NCI-H446 treated with DMSO at 0.1 percent for 48 hours (cell line): ENCODE results near the gene CUX1.
"Not testable (repeated sequence)": the region's sequence is repeated elsewhere in the genome, so short reads cannot be mapped to it uniquely, and the experiment has no call there.

Source experiments
- DNase-seq: peaks from one replicate; lab custom pipeline; 2025; lab: John Stamatoyannopoulos, UW

CUX1 gene, protein sequence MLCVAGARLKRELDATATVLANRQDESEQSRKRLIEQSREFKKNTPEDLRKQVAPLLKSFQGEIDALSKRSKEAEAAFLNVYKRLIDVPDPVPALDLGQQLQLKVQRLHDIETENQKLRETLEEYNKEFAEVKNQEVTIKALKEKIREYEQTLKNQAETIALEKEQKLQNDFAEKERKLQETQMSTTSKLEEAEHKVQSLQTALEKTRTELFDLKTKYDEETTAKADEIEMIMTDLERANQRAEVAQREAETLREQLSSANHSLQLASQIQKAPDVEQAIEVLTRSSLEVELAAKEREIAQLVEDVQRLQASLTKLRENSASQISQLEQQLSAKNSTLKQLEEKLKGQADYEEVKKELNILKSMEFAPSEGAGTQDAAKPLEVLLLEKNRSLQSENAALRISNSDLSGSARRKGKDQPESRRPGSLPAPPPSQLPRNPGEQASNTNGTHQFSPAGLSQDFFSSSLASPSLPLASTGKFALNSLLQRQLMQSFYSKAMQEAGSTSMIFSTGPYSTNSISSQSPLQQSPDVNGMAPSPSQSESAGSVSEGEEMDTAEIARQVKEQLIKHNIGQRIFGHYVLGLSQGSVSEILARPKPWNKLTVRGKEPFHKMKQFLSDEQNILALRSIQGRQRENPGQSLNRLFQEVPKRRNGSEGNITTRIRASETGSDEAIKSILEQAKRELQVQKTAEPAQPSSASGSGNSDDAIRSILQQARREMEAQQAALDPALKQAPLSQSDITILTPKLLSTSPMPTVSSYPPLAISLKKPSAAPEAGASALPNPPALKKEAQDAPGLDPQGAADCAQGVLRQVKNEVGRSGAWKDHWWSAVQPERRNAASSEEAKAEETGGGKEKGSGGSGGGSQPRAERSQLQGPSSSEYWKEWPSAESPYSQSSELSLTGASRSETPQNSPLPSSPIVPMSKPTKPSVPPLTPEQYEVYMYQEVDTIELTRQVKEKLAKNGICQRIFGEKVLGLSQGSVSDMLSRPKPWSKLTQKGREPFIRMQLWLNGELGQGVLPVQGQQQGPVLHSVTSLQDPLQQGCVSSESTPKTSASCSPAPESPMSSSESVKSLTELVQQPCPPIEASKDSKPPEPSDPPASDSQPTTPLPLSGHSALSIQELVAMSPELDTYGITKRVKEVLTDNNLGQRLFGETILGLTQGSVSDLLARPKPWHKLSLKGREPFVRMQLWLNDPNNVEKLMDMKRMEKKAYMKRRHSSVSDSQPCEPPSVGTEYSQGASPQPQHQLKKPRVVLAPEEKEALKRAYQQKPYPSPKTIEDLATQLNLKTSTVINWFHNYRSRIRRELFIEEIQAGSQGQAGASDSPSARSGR (N-terminal part only)

DNA sequence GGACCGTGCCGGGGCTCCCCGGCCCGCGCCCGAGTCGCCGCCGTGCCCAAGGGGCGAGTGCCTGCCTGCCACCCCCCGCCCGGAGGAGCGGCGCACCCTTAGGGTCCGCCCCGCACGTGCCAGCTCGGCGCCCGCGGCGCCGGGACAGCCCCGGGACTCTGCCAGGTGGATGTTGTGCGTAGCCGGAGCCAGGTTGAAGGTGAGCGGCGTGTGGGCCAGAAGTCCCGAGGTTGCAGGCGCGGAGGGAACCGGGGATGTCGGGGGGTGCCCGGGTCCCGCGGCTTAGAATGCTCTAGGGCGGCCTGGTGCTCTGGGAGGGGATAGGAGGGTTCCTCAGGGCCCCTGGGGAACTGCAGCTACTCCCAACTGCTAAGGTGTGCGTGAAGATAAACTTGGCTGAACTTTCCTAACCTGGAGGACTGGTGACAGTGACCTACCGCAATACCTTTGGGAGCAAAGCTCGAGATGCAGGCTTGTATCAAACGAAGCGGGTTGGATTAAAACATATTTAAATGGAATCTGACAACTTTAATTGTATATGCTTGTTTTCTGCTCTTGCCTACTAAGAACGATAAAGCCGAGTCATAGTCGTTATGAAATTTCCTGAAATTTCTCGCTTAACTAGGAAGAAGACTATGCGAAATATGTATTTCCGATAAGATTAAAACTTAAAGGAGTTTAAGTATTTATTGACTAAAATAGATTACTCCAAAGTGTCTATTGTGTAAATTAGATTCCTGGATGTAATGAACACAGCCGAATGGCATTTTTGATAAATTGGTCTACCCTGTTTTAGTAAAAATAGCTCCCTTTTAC lies at the start of gene CUX1:
Gene CUX1, plus strand, starts transcription at position 156 of the 816 bp plus-strand sequence. Its CDS starts 14 bp downstream, at position 170.
- no peak for DNase-seq

DNA sequence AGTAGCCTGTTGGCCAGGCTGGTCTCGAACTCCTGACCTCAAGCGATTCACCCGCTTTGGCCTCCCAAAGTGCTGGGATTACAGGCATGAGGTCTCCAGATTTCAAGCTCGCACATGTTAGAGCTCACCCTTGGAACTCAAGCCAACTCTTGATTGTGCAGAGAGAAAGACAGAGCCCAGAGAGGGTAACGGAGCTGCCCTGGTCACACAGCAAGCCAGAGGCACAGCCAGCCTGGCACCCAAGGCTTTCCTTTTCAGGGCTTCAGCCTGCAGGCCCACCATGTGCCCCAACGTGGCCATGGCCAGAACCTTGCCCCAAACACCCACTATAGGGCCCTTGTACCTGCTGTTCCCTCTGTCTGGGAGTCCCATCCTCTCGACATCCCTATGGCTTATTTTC lies 49.1 kb upstream of the CUX1 start:
- no peak for DNase-seq

DNA sequence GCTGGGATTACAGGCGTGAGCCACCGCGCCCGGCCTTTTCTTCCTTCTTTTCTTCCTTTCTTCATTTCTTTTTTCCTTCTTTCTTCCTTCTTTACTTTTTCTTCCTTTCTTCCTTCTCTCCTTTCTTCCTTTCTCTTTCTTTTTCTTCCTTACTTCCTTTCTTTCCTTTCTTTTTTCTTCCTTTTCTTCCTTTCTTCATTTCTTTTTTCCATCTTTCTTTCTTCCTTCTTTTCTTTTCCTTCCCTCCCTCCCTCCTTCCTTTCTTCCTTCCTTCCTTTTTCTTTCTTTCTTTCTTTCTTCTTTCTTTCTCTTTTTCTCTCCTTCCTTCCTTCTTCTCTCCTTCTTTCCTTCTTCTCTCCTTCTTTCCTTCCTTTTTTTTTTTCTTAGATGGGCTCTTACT lies 47.0 kb upstream of the CUX1 start:
- no peak for DNase-seq

DNA sequence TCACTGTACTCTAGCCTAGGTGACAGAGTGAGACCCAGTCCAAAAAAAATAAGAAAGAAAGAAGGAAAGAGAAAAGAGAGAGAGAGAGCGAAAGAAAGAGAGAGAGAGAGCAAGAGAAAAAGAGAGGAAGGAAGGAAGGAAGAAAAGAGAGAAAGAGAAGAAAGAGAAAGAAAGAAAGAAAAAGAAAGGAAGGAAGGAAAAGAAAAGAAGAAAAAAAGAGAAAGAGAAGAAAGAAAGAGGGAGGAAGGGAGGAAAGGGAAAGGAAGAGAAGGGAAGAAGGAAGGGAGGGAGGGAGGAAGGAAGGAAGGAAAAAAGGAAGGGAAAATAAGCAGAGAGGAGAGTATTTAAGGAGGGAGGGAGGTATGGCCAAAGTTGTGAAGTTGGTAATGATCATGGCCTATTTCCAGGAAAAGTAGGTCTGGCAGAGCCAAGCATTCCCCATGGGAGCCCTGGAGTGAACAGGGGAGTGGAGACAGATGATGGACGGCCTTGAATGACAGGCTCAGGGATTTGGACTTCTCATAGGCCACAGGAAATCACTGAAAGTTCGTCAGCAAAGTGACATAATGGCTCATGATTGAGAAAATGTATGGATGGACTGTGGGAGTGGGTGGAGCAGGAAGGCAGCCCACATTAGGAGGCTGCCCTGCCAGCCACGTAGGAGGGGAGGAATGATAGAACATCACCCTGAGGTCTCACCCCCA lies 44.8 kb upstream of the CUX1 start:
- DNase-seq = peak; percentile 16

DNA sequence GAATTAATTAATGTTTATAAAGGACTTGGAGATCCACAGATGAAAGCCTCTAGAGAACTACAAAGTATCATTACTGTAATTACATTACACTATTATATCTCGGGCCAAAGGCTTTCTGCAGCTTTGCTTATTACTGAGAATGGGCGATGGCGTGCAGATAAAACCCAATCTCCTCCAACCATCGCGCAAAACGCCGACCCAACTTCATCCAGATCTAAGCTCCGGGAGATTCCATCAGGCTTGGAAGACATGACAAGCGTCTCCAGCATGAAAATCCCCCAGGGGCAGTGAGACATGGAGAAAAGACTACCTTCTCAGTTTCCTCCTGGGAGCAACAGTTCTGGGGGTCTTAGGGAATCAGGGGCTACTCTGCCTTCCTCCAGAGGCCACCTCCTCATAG lies 42.2 kb upstream of the CUX1 start:
- DNase-seq = no peak

DNA sequence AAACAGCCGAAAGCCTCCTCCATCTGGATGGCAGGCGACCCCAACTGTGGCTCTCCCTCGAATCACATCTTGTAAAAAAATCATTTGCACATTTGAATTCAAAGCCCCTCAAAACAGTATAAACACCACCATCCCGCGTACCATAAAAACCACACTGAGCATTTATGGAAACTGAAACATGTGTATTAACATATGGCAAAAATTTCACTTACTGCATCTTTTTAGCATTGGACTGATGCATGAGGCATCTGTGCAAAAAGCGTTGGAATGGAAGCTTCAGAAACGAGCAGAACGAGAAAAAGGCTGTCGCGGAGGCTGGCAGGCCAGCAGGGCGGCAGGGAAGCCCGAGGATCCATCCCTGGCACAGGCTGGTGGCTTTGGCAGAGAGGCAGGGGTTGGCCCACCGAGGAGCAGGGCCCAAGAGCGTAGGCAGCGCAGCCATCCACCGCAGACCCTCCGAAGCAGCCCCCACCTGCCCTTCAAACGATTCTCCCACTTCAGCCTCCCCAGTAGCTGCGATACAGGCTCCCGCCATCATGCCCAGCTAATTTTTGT lies 39.3 kb upstream of the CUX1 start:
- DNase-seq = no peak

DNA sequence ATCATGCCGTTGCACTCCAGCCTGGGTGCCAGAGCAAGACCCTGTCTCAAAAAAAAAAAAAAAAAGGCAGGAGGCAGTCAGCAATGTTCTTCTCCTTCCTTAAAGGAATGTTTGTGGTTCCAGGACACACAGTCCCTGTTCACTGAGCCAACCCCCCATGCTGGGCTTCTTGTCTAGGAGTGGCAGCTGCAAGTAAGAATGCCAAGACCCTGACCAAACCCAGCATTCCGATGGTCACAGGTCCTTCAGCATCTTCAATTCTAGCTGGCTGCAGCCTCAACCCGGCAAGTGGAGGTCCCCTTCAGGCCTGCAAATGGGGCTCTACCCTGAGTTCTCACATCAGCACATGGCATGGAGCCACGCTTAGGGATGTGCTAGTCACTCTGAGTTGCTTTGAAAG lies 38.2 kb upstream of the CUX1 start:
- DNase-seq = no peak

DNA sequence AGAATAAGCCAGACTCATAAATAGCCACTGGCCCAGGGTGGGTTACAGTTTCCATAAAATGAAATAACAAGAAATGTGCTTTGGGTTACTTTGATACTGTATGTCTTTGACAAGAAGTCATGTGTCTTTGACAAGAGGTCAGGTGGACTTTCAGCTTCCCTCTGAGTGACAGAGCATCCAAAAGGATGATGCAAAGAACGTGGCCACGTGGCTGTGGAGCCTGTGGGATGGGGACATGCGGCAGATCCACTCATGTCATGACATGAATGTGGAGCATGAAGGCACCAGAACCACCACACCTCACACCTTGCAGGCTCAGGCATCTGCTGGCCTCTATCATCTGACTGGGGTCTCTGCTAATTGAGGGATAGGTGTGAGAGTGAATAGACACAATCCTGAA lies 37.1 kb upstream of the CUX1 start:
- DNase-seq = no peak

DNA sequence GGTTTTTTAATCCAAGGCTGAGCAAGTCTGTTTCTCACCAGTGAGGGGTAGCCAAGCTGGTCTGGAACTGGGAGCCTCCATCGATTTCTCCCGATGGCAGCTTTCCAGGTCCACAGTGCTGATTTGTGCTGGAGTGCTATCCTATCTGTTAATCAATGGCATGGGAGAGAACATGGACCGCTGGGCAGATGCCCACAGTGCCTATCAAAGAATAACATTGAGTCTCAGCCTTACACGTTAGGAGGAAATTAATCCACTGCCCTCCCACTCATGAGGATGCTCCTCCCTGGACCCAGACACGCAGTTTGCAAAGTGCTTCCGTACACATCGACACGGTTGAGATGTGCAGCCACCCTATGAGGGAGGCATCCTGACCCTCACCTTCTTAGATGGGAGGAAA lies 36.0 kb upstream of the CUX1 start:
- DNase-seq = no peak

DNA sequence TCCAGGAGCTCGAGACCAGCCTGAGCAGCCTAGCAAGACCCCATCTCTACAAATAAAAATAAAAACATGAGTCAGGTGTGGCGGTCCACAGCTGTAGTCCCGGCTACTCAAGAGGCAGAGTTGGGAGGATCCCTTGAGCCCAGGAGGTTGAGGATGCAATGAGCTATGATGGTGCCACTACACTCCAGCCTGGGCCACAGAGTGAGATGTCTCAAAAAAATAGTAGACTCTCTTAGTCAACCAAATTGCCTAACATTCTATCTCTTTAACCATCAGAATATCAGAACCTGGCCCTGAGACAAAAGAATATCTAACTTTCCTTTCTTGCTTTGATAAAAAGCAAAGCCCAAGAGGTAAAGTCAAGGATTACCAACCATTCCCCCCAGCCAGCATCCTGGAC lies 35.0 kb upstream of the CUX1 start:
- DNase-seq = no peak

DNA sequence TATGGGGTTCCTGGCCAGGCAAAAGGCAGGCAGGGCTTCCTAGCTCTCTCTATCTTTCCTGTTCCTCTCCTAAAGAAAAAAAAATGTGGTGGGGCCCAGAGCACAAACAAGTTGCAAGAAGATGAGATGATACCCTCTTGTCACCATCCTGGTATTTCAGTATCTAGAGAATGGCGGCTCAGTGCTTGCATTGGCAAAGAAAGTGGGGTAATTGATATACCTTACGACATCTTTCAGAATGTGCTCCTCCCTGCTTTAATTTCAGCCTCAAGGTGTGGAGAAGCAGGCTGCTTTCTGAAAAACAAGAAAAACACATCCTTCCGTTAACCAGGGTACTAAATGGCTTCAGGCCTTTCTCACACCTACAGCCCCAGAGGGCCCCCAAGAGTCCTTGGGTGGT lies 34.5 kb upstream of the CUX1 start:
- no peak for DNase-seq

DNA sequence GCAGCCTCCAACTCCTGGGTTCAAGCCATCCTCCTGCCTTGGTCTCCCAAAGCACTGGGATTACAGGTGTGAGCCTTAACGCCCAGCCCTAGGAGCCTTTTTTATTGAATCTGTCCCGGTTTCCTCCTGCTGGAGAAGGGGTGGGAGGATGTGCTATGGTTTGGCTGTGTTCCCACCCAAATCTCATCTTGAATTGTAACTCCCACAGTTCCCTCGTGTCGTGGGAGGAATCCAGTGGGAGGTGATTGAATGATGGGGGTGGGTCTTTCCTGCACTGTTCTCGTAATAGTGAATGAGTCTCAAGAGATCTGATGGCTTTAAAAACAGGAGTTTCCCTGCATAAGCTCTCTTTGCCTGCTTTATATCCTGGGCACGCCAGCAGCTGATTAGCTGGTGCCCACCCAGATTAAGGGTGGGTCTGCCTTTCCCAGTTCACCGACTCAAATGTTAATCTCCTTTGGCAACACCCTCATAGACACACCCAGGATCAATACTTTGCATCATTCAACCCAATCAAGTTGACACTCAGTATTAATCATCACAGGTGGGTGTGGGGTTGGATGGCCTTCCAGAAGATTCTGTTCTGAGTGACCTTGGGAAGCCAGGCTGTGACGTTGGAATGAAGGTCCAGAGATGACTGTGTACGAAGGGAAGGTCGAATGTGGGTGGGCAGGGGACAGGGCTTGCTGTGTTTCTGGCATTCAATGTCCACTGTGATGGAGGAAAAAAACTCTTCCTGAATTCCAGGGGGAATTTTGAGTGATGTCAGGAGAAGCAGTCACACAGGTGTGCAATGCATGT lies 33.8 kb upstream of the CUX1 start:
- DNase-seq = no peak

DNA sequence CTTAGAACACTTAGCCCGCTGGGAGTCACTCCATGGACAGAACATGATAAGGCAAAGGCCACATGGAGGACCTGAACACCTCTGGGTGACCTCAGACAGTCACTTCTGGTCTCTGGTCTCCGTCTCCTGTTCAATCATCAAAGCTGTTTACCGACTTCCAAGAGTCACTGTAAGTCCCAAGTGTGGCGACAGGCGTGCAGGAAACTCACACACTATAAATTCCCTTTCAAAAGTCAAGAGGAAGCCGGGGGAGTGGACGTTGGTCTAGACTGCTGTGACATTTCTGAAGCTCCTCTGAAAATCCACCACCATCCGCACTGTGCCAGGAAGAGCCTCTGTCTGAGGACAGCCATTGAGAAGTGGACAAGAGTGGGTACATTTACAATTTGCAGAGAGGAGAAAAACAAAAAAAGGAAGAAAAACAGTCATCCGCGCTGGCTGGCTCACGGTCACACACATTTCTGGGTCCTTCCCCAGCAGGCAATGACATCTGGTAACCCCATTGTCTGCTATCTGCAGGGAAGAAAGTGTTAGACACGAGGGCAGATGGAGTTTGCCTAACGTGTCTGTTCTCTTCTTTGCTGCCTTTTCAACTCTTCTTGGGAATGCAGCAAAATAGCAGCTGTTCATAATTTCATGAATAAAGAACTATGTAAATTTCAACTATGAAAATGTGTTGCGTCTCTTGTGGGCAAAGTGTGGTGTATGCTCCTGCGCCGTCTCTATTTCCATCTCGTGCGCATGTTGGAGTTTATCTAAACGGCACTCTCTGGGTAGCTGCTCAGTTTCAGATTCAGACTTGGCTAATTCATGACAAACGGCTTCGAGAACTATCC lies 32.9 kb upstream of the CUX1 start:
- DNase-seq = no peak

DNA sequence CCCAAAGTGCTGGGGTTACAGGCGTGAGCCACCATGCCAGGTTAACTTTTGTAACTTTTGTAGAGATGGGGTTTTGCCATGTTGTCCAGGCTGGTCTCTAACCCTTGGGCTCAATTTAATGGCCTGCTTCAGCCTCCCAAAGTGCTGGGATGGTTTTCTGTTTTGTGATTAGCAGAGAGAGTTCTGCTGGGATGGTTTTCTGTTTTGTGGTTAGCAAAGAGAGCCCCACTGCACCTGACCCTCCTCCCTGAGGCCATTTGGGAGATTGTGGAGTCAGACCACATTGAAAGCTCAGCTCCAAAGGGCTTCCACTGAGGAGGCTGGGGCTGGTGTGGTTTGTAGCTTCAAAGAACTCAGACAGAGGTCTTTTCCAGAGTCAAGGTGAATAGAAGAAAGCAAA lies 29.6 kb upstream of the CUX1 start:
- DNase-seq = no peak

DNA sequence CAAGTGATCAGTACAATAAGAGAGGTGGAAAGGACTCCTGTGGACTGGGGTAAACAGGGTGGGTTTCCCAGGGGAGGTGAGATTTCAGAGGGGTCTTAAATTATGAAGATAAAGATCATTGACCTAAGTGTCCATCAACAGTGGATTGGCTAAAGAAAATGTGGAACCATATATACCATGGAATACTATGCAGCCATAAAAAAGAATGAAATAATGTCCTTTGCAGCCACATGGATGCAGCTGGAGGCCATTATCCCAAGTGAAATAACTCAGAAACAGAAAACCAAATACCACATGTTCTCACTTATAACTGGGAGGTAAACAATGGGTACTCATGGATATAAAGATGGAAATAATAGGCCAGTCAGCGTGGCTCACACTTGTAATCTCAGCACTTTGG lies 28.9 kb upstream of the CUX1 start:
- no peak for DNase-seq

DNA sequence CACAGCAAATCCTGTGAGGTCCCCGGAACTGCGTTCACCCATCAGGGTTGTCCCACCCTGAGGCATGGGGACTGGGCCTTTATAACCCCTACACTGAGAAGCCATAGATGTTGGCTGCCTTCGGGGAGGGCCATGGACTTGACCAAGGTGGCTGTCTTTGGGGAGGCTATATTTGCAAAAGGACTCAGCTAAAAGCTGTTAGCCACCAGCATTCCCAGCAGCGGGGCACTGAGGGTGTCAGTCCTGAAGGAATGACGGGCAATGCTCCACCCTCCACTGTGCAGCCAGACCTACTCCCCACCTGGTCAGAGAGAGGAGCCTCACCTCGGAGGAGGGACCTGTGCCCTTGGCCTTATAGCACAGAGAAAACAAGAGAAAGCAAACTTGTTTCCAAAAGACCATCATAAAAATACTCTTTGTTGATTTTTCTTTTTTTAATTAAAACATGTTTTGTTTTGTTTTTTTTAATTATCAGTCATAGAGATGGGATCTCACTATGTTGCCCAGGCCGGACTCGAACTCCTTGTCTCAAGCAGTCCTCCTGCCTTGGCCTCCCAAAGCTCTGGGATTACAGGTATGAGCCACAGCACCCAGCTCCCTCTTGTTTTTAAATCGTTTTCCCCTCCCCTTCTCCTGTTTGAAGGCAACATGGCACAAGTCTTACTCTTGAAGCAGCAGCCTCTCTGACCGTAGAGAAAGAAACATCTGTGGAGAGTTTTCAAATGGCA lies 26.7 kb upstream of the CUX1 start:
- no peak for DNase-seq

DNA sequence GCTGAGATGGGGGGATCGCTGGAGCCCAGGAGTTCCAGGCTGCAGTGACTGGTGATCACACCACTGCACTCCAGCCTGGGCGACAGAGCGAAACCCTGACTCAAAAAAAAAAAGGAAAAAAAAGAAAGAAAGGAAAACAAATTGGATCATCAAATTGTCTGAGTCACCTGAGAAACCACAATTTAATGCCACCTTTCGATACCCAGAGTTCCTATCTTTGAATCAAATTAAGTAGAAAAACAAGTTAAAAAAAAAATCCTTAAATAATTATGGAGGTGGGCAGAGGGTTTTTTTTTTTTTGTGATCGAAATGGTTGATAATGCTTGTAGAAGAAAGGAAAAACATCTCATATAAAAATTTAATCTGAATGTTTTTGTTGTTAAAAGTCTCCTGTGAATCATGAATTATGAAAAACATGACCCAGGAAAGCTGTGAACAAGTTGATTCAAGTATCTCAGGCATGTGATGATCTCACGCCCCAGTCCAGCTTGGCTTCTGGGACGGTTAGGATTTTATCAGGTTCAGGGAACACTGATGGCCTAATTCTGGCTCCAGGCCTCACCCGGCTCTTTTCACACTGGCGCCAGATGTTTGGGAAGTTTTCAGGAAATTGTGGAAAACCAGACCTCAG lies 25.3 kb upstream of the CUX1 start:
- DNase-seq = no peak

DNA sequence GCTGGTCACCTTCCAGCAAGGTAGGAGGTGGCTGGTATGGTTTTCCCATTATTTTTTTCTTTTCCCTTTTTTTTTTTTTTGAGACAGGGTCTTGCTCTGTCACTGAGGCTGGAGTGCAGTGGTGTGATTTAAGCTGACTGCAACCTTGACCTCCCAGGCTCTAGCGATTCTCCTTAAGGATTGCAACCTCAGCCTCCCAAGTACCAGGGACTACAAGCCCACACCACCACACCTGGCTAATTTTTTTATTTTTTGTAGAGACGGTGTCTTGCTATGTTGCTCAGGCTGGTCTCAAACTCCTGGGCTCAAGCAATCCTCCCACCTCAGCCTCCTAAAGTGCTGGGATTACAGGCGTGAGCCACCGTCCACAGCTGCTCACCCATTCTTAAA lies 24.7 kb upstream of the CUX1 start:
- DNase-seq = not testable (repeated sequence)
